ENCODE data around the gene GPR157.

Gene GPR157

DNA sequence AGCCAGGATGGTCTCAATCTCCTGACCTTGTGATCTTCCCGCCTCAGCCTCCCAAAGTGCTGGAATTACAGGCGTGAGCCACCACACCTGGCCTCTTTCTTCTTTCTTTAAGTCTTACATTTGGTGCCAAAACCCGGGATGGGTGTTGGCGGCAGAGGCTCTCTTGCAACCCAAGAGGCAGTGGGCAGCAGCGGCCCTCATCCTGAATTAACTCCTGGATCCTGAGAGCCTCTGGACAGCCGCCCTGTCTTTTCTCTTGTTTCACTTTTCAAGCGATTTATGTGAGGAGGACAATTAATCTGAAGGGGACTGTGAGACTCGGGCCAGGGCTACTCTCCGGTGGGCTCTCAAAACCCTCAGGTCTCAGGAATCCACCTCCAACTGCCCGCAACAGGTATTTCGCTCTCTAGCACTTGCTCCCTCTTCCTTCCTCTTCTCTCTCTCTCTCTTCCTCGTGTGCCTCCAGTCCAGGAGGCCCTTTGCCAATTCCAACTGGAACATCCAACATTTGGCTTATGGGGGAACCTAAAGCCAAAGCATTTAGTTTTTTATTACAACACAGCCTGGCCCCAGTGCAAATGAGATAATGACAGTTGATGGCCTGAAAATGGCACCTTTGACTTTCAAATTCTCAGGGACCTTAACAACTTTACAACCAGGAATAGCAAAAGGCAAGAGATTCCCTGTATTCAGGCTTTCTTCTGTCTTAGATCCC lies 41.3 kb downstream of the GPR157 start:
- no peak for DNase-seq (ENCODE audit: low read depth in 2 of 2)

DNA sequence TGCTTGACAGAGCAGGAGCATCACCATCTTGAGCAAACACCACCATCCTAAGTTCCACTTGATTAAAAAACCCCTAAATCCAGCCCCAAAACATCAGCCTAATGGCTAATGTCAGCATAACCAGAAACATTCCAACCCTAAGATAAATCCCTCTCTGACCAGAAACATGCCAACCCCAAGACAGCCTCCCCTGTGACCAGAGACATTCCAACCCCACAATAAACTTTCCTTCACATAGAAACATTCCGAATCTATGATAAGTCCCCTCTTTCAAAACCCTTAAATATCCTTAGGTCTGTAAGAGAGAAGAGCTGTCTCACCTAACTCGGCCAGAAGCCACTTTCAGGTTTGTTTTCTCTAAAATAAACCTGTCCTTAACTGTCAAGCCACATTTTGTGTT lies 42.1 kb downstream of the GPR157 start:
- DNase-seq (ENCODE audit: low read depth in 2 of 2), result no peak

DNA sequence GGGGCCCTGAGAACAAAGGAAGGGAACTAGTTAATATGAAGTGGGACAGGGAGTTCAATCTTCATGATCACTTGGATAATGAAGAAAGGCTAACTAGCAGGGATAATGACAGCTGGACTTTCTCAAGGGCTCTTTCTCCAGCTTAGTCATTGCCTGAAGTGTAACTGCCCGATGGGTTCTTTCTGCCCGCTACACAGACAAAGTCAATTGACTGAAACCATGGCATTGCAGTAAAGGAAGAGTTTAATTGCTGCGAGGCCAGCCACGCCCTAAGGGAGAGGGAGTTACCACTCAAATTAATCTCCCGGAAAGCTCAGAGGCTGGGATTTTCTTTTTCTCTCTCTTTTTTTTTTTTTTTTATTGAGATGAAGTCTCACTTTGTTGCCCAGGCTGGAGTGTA lies 42.9 kb downstream of the GPR157 start:
- DNase-seq (ENCODE audit: low read depth in 2 of 2), result no peak

DNA sequence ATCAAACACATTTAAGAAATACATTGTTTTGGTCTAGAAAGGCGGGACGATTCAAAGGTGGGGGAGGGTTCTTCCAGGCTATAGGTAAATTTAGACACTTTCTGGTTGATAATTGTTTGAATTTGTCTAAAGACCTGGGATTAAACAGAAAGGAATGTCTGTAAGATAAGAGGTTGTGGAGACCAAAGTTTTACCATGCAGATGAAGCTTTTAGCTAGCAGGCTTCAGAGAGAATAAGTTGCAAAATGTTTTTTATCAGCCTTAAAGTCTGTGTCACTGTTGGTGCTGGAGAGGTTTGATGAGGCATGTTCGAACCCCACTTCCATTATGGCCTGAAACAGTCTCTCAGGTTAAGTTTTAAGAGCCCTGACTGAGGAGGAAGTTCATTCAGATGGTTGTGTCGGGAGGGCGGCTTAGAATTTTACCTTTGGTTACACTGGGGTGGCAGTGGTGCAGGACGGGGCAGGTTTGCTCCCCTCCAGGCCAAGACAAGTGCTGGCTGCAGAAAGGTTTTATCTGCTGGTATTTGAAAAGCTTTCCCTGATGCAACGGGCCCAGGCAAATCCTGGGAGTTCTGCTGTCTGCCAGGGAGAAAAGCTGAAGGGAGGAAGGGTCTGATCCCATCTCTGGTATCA lies 43.5 kb downstream of the GPR157 start:
- DNase-seq (ENCODE audit: low read depth in 2 of 2), result no peak

DNA sequence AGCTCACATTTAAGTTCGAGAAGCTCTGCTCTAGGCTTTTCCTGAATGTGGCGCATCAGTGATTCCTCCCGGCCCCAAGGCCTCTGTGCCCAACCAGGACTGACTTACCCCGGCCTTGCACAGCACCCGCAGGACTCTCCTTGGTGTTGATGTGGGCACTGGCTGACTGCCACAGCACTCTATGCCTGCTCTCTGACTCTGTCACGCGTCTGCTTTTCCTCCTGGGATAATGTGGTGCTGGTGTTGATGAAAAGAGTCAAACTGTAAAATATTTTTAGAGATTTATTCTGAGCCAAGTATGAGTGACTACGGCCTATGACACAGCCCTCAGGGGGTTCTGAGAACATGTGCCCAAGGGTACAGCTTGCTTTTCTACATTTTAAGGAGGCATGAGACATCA lies 44.0 kb downstream of the GPR157 start:
- no peak for DNase-seq (ENCODE audit: low read depth in 2 of 2)

GRCh38 chr1:9081473-9081872 lies 47.4 kb downstream of the GPR157 start:
- no peak for DNase-seq (ENCODE audit: low read depth in 2 of 2)

DNA sequence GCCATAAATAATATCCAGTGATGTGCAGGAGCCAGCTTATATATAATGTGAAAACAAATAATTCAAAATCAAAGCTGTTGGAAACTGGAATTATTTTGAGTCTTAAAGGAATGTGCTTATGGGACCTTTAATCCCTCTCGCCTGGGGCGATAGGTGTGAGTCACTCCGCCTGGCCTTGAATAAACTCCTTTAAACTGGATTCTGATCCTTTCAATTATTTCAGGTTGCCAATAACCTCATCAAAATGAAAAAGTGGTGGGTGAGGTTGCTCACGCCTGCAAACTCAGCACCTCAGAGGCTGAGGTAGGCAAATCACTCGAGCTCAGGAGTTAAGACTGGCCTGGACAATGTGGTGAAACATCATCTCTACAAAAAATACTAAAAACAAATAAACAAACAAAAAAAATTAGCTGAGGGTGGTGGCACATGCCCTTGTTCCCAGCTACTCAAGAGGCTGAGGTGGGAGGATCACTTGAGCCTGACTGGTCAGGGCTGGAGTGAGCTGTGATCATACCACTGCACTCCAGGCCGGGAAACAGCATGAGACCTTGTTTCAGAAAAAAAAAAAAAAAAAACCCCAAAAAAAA lies 48.1 kb downstream of the GPR157 start:
- DNase-seq (ENCODE audit: low read depth in 2 of 2), result no peak

DNA sequence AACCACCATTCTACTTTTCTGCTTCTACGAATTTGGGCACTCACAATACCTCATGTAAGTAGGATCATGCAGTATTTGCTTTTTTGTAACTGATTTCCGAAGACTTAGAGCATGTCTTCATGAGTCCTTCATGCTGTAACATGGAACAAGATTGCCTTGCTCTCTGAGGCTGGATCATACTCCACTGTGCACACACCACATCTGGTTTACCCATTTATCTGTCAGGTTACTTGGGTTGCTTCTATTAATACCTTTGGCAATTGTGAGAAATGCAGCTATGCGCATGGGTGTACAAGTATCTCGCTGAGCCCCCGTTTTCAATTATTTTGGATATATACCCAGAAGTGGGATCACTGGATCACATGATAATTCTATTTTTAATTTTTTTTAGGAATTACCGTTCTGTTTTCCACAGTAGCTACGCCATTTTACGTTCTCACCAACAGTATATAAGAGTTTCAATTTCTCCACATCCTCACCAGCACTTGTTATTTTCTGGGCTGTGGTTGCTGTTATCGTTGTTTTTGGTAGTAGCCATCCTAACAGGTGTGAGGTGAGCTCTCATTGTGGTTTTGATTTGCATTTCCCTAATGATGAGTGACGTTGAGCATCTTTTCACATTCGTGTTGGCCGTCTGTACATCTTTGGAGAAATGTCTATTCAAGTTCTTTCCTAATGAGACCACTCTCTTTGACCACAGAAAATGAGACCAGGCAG lies 48.8 kb downstream of the GPR157 start:
- no peak for DNase-seq (ENCODE audit: low read depth in 2 of 2)

GRCh38 chr1:9078752-9079500 lies 50.0 kb downstream of the GPR157 start:
- no peak for DNase-seq (ENCODE audit: low read depth in 2 of 2)

DNA sequence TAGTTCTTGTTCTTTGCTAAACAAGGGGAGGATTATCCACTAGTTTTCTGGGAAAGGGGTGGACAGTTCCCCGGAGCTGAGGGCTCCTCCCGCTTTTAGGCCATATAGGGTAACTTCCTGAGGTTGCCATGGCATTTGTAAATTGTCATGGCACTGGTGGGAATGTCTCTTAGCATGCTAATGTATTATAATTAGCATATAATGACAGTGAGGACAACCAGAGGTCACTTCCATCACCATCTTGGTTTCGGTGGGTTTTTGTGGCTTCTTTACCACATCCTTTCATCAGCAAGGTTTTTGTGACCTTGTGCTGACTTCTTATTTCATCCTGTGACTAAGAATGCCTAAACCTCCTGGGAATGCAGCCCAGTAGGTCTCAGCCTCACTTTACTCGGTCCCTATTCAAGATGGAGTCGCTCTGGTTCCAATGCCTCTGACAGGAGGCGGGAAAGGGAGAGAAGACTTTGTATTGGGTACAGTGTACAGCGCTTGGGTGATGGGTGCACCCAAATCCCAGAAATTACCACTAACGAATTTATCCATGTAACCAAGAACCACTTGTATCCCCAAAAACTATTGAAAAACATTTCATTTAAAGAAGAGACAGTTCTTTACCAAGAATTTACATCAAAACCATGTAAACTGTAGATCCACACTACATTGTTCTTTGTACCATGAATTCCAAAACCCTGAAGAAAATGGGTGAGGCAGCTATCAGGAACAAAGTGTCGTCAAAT lies 50.7 kb downstream of the GPR157 start:
- no peak for DNase-seq (ENCODE audit: low read depth in 2 of 2)

GRCh38 chr1:9075022-9075421 lies 53.9 kb downstream of the GPR157 start:
- no peak for DNase-seq (ENCODE audit: low read depth in 2 of 2)

GRCh38 chr1:9073143-9073542 lies 55.8 kb downstream of the GPR157 start:
- no peak for DNase-seq (ENCODE audit: low read depth in 2 of 2)

DNA sequence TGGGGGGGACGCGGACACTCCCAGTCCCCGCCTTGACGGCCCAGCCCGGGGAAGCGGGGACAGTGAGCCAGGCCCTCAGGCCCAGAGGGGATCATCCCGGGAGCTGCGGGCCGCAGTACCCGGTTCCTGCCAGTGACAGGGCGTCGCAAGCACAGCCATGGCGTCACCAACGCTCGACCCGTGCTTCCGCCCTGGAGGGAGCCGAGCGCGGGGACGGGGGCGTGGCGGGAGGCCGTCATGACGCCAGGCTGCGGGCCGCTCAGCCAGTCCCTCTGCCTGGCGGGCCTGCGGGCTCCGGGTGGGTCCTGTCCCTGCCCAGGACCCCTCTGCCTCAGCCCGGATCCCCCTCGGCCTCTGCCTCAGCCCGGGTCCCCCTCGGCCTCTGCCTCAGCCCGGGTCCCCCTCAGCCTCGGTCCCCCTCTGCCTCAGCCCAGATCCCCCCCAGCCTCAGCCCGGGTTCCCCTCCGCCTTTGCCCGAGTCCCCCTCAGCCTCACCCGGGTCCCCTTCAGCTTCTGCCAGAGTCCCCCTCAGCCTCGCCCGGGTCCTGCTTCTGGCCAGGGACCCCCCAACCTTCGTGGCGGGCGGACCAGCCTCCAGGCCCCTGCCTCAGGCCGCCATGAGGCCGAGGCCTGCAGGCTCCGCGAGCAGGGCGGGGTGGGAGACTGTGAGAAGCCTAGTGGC lies 57.2 kb downstream of the GPR157 start:
- DNase-seq (ENCODE audit: low read depth in 2 of 2), result no peak

DNA sequence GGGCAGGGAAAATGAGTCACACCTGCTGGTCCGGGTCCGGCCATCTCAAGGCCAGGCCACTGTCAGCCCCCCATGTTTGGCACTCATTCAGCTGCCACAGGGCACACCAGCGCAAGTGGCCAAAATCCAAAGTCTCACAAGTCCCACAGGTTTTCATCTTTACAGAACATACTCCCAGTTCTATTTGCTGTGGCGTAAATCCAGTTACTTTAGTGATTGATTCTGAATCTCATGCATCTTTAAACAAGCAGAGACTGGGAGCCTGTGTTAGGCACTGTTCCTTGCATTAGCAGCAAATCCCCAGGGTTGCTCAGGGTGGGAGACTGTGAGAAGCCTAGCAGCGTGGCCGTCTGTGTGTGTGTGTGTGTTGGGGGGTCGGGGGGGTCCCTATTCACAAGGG lies 58.4 kb downstream of the GPR157 start:
- DNase-seq (ENCODE audit: low read depth in 2 of 2), result no peak

- DNase-seq (ENCODE audit: low read depth in 2 of 2), result no peak
Measured at GRCh38 chr1:9069326-9070100, 59.4 kb downstream of the GPR157 start, which contains the start of gene SLC2A5. TSS of gene SLC2A5 (minus strand) at chr1:9069635. CDS start at chr1:9069536, 99 bp downstream.

DNA sequence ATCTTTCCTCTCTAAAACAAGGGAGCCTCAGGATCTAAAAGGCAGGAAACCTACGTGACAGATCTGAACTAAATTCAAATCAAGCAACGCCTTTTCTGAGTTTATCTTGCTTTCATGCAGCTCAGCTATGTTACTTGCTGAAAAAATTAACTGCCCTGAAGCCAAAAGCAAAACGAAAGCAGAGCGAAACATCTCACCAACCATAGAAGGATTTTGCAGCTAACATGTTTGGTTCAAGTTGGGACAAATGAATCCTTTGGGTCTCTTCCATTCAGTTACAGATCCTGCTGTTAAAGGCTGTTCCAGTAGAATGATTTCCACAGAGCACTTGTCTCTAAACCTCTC lies 59.9 kb downstream of the GPR157 start:
- DNase-seq (ENCODE audit: low read depth in 2 of 2), result no peak

GRCh38 chr1:9066945-9067807 lies 61.7 kb downstream of the GPR157 start:
- no peak for DNase-seq (ENCODE audit: low read depth in 2 of 2)

DNA sequence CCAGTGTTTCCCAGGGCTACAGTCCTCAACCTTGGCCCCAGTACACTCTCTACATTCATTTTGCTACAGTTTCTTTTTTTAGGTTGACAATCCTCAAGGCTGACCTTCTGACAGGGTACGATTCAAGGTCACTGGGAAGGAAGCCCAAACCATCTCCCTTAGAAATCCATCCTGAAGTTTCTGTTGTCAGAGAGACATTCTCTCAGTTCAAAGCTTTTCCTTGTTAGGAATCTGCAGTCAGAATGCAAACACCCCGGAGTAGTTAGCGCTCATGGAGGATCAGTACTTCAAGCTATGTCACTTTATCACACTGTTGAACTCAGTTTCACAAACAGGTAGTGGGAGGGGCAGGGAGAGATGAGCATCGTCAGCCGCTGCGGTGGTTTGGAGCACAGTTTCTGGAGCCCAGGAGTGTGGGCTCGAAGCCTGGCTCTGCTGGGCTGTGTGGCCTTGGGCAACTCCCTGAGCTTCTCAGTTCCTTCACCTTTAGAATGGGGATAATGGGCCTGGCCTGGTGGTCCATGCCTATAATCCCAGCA lies 63.6 kb downstream of the GPR157 start:
- no peak for DNase-seq (ENCODE audit: low read depth in 2 of 2)

- DNase-seq (ENCODE audit: low read depth in 2 of 2), result no peak
Measured at GRCh38 chr1:9062846-9063245, 66.1 kb downstream of the GPR157 start.
